Measurements from ENCODE around the gene TFB2M.

GRCh38 chr1:246566813-246567645 is 968 bp upstream of the TFB2M start:
- TF ChIP-seq, protein P1, sequence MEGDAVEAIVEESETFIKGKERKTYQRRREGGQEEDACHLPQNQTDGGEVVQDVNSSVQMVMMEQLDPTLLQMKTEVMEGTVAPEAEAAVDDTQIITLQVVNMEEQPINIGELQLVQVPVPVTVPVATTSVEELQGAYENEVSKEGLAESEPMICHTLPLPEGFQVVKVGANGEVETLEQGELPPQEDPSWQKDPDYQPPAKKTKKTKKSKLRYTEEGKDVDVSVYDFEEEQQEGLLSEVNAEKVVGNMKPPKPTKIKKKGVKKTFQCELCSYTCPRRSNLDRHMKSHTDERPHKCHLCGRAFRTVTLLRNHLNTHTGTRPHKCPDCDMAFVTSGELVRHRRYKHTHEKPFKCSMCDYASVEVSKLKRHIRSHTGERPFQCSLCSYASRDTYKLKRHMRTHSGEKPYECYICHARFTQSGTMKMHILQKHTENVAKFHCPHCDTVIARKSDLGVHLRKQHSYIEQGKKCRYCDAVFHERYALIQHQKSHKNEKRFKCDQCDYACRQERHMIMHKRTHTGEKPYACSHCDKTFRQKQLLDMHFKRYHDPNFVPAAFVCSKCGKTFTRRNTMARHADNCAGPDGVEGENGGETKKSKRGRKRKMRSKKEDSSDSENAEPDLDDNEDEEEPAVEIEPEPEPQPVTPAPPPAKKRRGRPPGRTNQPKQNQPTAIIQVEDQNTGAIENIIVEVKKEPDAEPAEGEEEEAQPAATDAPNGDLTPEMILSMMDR (conservative IDR thresholded peaks at IDR 0.05; ENCODE audit: low read length) = peak; percentile 38; the same call in 1 of the 2 replicates
- no peak for TF ChIP-seq EZH2phosphoT487 (IDR thresholded peaks at IDR 0.05; ENCODE audit: borderline replicate concordance, low read depth, low read length)

Data from OCI-LY7 (cell line).